ENCODE results near the gene DIP2C.

Gene DIP2C

GRCh38 chr10:677038-677437 lies 12.4 kb downstream of the DIP2C start:
- H3K9ac ChIP-seq (ENCODE audit: low read length in 2 of 2) = no peak overlapping the region
- no peak overlapping the region for H3K4me3 ChIP-seq (ENCODE audit: low read length in 2 of 2)
- peaks cover 36% of the 10 kb centered on the region for H3K4me1 ChIP-seq (ENCODE audit: control insufficient read depth, insufficient read depth, low read length)
- no peaks in the 10 kb centered on the region for H3K36me3 ChIP-seq (ENCODE audit: control insufficient read depth in 2 of 2, insufficient read depth in 2 of 2, low read length in 2 of 2)
- H3K9me3 ChIP-seq (ENCODE audit: control insufficient read depth in 2 of 2, low read length in 2 of 2) = peaks cover 0 to under 1% of the 10 kb centered on the region in 2 donors
- no peaks in the 10 kb centered on the region for H3K27me3 ChIP-seq (ENCODE audit: control insufficient read depth in 1 of 2, insufficient read depth in 2 of 2, low read length in 2 of 2)
- no peak overlapping the region for H3K27ac ChIP-seq (ENCODE audit: low read length)

- Histone ChIP-seq H3K36me3 (ENCODE audit: control insufficient read depth in 2 of 2, insufficient read depth in 2 of 2, low read length in 2 of 2) (no peaks in the 10 kb centered on the region), H3K9me3 (ENCODE audit: control insufficient read depth in 2 of 2, low read length in 2 of 2) (peaks cover 0 to 2% of the 10 kb centered on the region in 2 donors), H3K27ac (ENCODE audit: low read length) (no peak overlapping the region), H3K4me1 (ENCODE audit: control insufficient read depth, insufficient read depth, low read length) (peaks cover 30% of the 10 kb centered on the region), H3K27me3 (ENCODE audit: control insufficient read depth in 1 of 2, insufficient read depth in 2 of 2, low read length in 2 of 2) (no peaks in the 10 kb centered on the region), H3K4me3 (ENCODE audit: low read length in 2 of 2) (no peak overlapping the region), H3K9ac (ENCODE audit: low read length in 2 of 2) (no peak overlapping the region)
These were observed 13.3 kb downstream of the DIP2C start for GRCh38 chr10:676178-676577.

- Histone ChIP-seq H3K36me3 (ENCODE audit: control insufficient read depth in 2 of 2, insufficient read depth in 2 of 2, low read length in 2 of 2) (no peaks in the 10 kb centered on the region), H3K9me3 (ENCODE audit: control insufficient read depth in 2 of 2, low read length in 2 of 2) (peaks cover 0 to 2% of the 10 kb centered on the region in 2 donors), H3K4me1 (ENCODE audit: control insufficient read depth, insufficient read depth, low read length) (peaks cover 24% of the 10 kb centered on the region), H3K27me3 (ENCODE audit: control insufficient read depth in 1 of 2, insufficient read depth in 2 of 2, low read length in 2 of 2) (no peaks in the 10 kb centered on the region), H3K4me3 (ENCODE audit: low read length in 2 of 2) (no peak overlapping the region), H3K27ac (ENCODE audit: low read length) (no peak overlapping the region), H3K9ac (ENCODE audit: low read length in 2 of 2) (no peak overlapping the region)
These were observed 13.9 kb downstream of the DIP2C start for GRCh38 chr10:675532-675931.

GRCh38 chr10:673492-673891 lies 16.0 kb downstream of the DIP2C start:
- Histone ChIP-seq H3K9ac (ENCODE audit: low read length in 2 of 2) (no peak overlapping the region), H3K36me3 (ENCODE audit: control insufficient read depth in 2 of 2, insufficient read depth in 2 of 2, low read length in 2 of 2) (no peaks in the 10 kb centered on the region), H3K9me3 (ENCODE audit: control insufficient read depth in 2 of 2, low read length in 2 of 2) (peaks cover 0 to 2% of the 10 kb centered on the region in 2 donors), H3K4me3 (ENCODE audit: low read length in 2 of 2) (no peak overlapping the region), H3K27me3 (ENCODE audit: control insufficient read depth in 1 of 2, insufficient read depth in 2 of 2, low read length in 2 of 2) (no peaks in the 10 kb centered on the region), H3K4me1 (ENCODE audit: control insufficient read depth, insufficient read depth, low read length) (peaks cover 20% of the 10 kb centered on the region), H3K27ac (ENCODE audit: low read length) (no peak overlapping the region)

- Histone ChIP-seq H3K36me3 (ENCODE audit: control insufficient read depth in 2 of 2, insufficient read depth in 2 of 2, low read length in 2 of 2) (no peaks in the 10 kb centered on the region), H3K27me3 (ENCODE audit: control insufficient read depth in 1 of 2, insufficient read depth in 2 of 2, low read length in 2 of 2) (no peaks in the 10 kb centered on the region), H3K27ac (ENCODE audit: low read length) (no peak overlapping the region), H3K4me3 (ENCODE audit: low read length in 2 of 2) (no peak overlapping the region), H3K9me3 (ENCODE audit: control insufficient read depth in 2 of 2, low read length in 2 of 2) (peaks cover 0 to 2% of the 10 kb centered on the region in 2 donors), H3K9ac (ENCODE audit: low read length in 2 of 2) (no peak overlapping the region), H3K4me1 (ENCODE audit: control insufficient read depth, insufficient read depth, low read length) (peaks cover 15% of the 10 kb centered on the region)
These were observed 16.5 kb downstream of the DIP2C start for GRCh38 chr10:672992-673391.

GRCh38 chr10:672203-672602 lies 17.3 kb downstream of the DIP2C start:
- Histone ChIP-seq H3K27ac (ENCODE audit: low read length) (no peak overlapping the region), H3K4me1 (ENCODE audit: control insufficient read depth, insufficient read depth, low read length) (peaks cover 13% of the 10 kb centered on the region), H3K9ac (ENCODE audit: low read length in 2 of 2) (no peak overlapping the region), H3K27me3 (ENCODE audit: control insufficient read depth in 1 of 2, insufficient read depth in 2 of 2, low read length in 2 of 2) (no peaks in the 10 kb centered on the region), H3K9me3 (ENCODE audit: control insufficient read depth in 2 of 2, low read length in 2 of 2) (peaks cover 0 to 2% of the 10 kb centered on the region in 2 donors), H3K36me3 (ENCODE audit: control insufficient read depth in 2 of 2, insufficient read depth in 2 of 2, low read length in 2 of 2) (no peaks in the 10 kb centered on the region), H3K4me3 (ENCODE audit: low read length in 2 of 2) (no peak overlapping the region)

- H3K4me3 ChIP-seq (ENCODE audit: low read length in 2 of 2) = no peak overlapping the region
- peaks cover 0 to 2% of the 10 kb centered on the region in 2 donors for H3K9me3 ChIP-seq (ENCODE audit: control insufficient read depth in 2 of 2, low read length in 2 of 2)
- peaks cover 16% of the 10 kb centered on the region for H3K4me1 ChIP-seq (ENCODE audit: control insufficient read depth, insufficient read depth, low read length)
- no peaks in the 10 kb centered on the region for H3K27me3 ChIP-seq (ENCODE audit: control insufficient read depth in 1 of 2, insufficient read depth in 2 of 2, low read length in 2 of 2)
- H3K27ac ChIP-seq (ENCODE audit: low read length) = no peak overlapping the region
- H3K9ac ChIP-seq (ENCODE audit: low read length in 2 of 2) = no peak overlapping the region
- no peaks in the 10 kb centered on the region for H3K36me3 ChIP-seq (ENCODE audit: control insufficient read depth in 2 of 2, insufficient read depth in 2 of 2, low read length in 2 of 2)
These were observed 18.5 kb downstream of the DIP2C start for GRCh38 chr10:670990-671389.

- Histone ChIP-seq H3K4me3 (ENCODE audit: low read length in 2 of 2) (no peak overlapping the region), H3K4me1 (ENCODE audit: control insufficient read depth, insufficient read depth, low read length) (peaks cover 16% of the 10 kb centered on the region), H3K9ac (ENCODE audit: low read length in 2 of 2) (no peak overlapping the region), H3K9me3 (ENCODE audit: control insufficient read depth in 2 of 2, low read length in 2 of 2) (peaks cover 0 to 2% of the 10 kb centered on the region in 2 donors), H3K36me3 (ENCODE audit: control insufficient read depth in 2 of 2, insufficient read depth in 2 of 2, low read length in 2 of 2) (no peaks in the 10 kb centered on the region), H3K27ac (ENCODE audit: low read length) (no peak overlapping the region), H3K27me3 (ENCODE audit: control insufficient read depth in 1 of 2, insufficient read depth in 2 of 2, low read length in 2 of 2) (no peaks in the 10 kb centered on the region)
These were observed 19.4 kb downstream of the DIP2C start for GRCh38 chr10:670038-670437.

- peaks cover 19% of the 10 kb centered on the region for H3K4me1 ChIP-seq (ENCODE audit: control insufficient read depth, insufficient read depth, low read length)
- H3K4me3 ChIP-seq (ENCODE audit: low read length in 2 of 2) = no peak overlapping the region
These were observed 20.5 kb downstream of the DIP2C start for GRCh38 chr10:668786-669485.

GRCh38 chr10:667602-668143 lies 21.8 kb downstream of the DIP2C start:
- H3K9ac ChIP-seq (ENCODE audit: low read length in 2 of 2) = no peak overlapping the region
- H3K36me3 ChIP-seq (ENCODE audit: control insufficient read depth in 2 of 2, insufficient read depth in 2 of 2, low read length in 2 of 2) = no peaks in the 10 kb centered on the region
- H3K4me3 ChIP-seq (ENCODE audit: low read length in 2 of 2) = no peak overlapping the region
- H3K4me1 ChIP-seq (ENCODE audit: control insufficient read depth, insufficient read depth, low read length) = peaks cover 30% of the 10 kb centered on the region
- peaks cover 0 to 2% of the 10 kb centered on the region in 2 donors for H3K9me3 ChIP-seq (ENCODE audit: control insufficient read depth in 2 of 2, low read length in 2 of 2)
- H3K27ac ChIP-seq (ENCODE audit: low read length) = no peak overlapping the region
- H3K27me3 ChIP-seq (ENCODE audit: control insufficient read depth in 1 of 2, insufficient read depth in 2 of 2, low read length in 2 of 2) = no peaks in the 10 kb centered on the region

More at GRCh38 chr10:668786-669485, 20.5 kb downstream of the DIP2C start:
- no peak overlapping the region for H3K27ac ChIP-seq (ENCODE audit: low read length)
- H3K9me3 ChIP-seq (ENCODE audit: control insufficient read depth in 2 of 2, low read length in 2 of 2) = peaks cover 0 to 2% of the 10 kb centered on the region in 2 donors
- no peak overlapping the region for H3K9ac ChIP-seq (ENCODE audit: low read length in 2 of 2)
- no peaks in the 10 kb centered on the region for H3K36me3 ChIP-seq (ENCODE audit: control insufficient read depth in 2 of 2, insufficient read depth in 2 of 2, low read length in 2 of 2)
- no peaks in the 10 kb centered on the region for H3K27me3 ChIP-seq (ENCODE audit: control insufficient read depth in 1 of 2, insufficient read depth in 2 of 2, low read length in 2 of 2)

GRCh38 chr10:667096-667495 lies 22.4 kb downstream of the DIP2C start:
- H3K27ac ChIP-seq (ENCODE audit: low read length) = no peak overlapping the region
- no peaks in the 10 kb centered on the region for H3K27me3 ChIP-seq (ENCODE audit: control insufficient read depth in 1 of 2, insufficient read depth in 2 of 2, low read length in 2 of 2)
- H3K4me1 ChIP-seq (ENCODE audit: control insufficient read depth, insufficient read depth, low read length) = peaks cover 34% of the 10 kb centered on the region
- no peaks in the 10 kb centered on the region for H3K36me3 ChIP-seq (ENCODE audit: control insufficient read depth in 2 of 2, insufficient read depth in 2 of 2, low read length in 2 of 2)
- H3K9me3 ChIP-seq (ENCODE audit: control insufficient read depth in 2 of 2, low read length in 2 of 2) = peaks cover 0 to 2% of the 10 kb centered on the region in 2 donors
- no peak overlapping the region for H3K9ac ChIP-seq (ENCODE audit: low read length in 2 of 2)
- no peak overlapping the region for H3K4me3 ChIP-seq (ENCODE audit: low read length in 2 of 2)
